ENCODE results near the gene HCFC1.
A peak's percentile ranks its signal among the peaks of the same experiment; 100 is the strongest.

The HCFC1 gene

GRCh38 chrX:153941336-153942252 is 30.0 kb downstream of the HCFC1 start:
- Histone ChIP-seq H3K27me3 (ENCODE audit: control insufficient read depth in 1 of 2, insufficient read depth in 2 of 2, low read length in 2 of 2) (peaks cover 0 to 13% of the 10 kb centered on the region in 2 donors), H3K9ac (ENCODE audit: low read length) (no peak overlapping the region), H3K4me3 (ENCODE audit: low read depth in 1 of 2, low read length in 2 of 2) (no peak overlapping the region), H3K36me3 (ENCODE audit: insufficient read depth, low read length) (no peaks in the 10 kb centered on the region), H3K9me3 (ENCODE audit: low read length) (no peaks in the 10 kb centered on the region), H3K4me1 (ENCODE audit: insufficient read depth, low read length) (no peaks in the 10 kb centered on the region), H3K27ac (ENCODE audit: low read depth, low read length) (no peak overlapping the region)

- Histone ChIP-seq H3K27me3 (ENCODE audit: control insufficient read depth in 1 of 2, insufficient read depth in 2 of 2, low read length in 2 of 2) (peaks cover 0 to 7% of the 10 kb centered on the region in 2 donors), H3K4me3 (ENCODE audit: low read depth in 1 of 2, low read length in 2 of 2) (no peak overlapping the region), H3K4me1 (ENCODE audit: insufficient read depth, low read length) (no peaks in the 10 kb centered on the region), H3K9me3 (ENCODE audit: low read length) (no peaks in the 10 kb centered on the region), H3K36me3 (ENCODE audit: insufficient read depth, low read length) (no peaks in the 10 kb centered on the region), H3K9ac (ENCODE audit: low read length) (no peak overlapping the region), H3K27ac (ENCODE audit: low read depth, low read length) (no peak overlapping the region)
Observed at GRCh38 chrX:153939573-153939972, 32.0 kb downstream of the HCFC1 start.

- H3K9me3 ChIP-seq (ENCODE audit: low read length) = no peaks in the 10 kb centered on the region
- H3K27me3 ChIP-seq (ENCODE audit: control insufficient read depth in 1 of 2, insufficient read depth in 2 of 2, low read length in 2 of 2) = no peaks in the 10 kb centered on the region
- no peaks in the 10 kb centered on the region for H3K36me3 ChIP-seq (ENCODE audit: insufficient read depth, low read length)
- H3K4me1 ChIP-seq (ENCODE audit: insufficient read depth, low read length) = peaks cover 7% of the 10 kb centered on the region
- no peak overlapping the region for H3K9ac ChIP-seq (ENCODE audit: low read length)
- H3K4me3 ChIP-seq (ENCODE audit: low read depth in 1 of 2, low read length in 2 of 2) = no peak overlapping the region
- H3K27ac ChIP-seq (ENCODE audit: low read depth, low read length) = no peak overlapping the region
Observed at GRCh38 chrX:153938226-153938786, 33.3 kb downstream of the HCFC1 start.

GRCh38 chrX:153937056-153937455 is 34.6 kb downstream of the HCFC1 start:
- Histone ChIP-seq H3K27ac (ENCODE audit: low read depth, low read length) (no peak overlapping the region), H3K36me3 (ENCODE audit: insufficient read depth, low read length) (peaks cover 3% of the 10 kb centered on the region), H3K4me3 (ENCODE audit: low read depth in 1 of 2, low read length in 2 of 2) (no peak overlapping the region), H3K4me1 (ENCODE audit: insufficient read depth, low read length) (peaks cover 7% of the 10 kb centered on the region), H3K27me3 (ENCODE audit: control insufficient read depth in 1 of 2, insufficient read depth in 2 of 2, low read length in 2 of 2) (no peaks in the 10 kb centered on the region), H3K9me3 (ENCODE audit: low read length) (no peaks in the 10 kb centered on the region), H3K9ac (ENCODE audit: low read length) (no peak overlapping the region)

- H3K4me3 ChIP-seq (ENCODE audit: low read depth in 1 of 2, low read length in 2 of 2) = no peak overlapping the region
- H3K9ac ChIP-seq (ENCODE audit: low read length) = no peak overlapping the region
- H3K4me1 ChIP-seq (ENCODE audit: insufficient read depth, low read length) = peaks cover 7% of the 10 kb centered on the region
- H3K36me3 ChIP-seq (ENCODE audit: insufficient read depth, low read length) = peaks cover 12% of the 10 kb centered on the region
- no peaks in the 10 kb centered on the region for H3K27me3 ChIP-seq (ENCODE audit: control insufficient read depth in 1 of 2, insufficient read depth in 2 of 2, low read length in 2 of 2)
- no peaks in the 10 kb centered on the region for H3K9me3 ChIP-seq (ENCODE audit: low read length)
- H3K27ac ChIP-seq (ENCODE audit: low read depth, low read length) = no peak overlapping the region
Observed at GRCh38 chrX:153935326-153935851, 36.2 kb downstream of the HCFC1 start.

DNA sequence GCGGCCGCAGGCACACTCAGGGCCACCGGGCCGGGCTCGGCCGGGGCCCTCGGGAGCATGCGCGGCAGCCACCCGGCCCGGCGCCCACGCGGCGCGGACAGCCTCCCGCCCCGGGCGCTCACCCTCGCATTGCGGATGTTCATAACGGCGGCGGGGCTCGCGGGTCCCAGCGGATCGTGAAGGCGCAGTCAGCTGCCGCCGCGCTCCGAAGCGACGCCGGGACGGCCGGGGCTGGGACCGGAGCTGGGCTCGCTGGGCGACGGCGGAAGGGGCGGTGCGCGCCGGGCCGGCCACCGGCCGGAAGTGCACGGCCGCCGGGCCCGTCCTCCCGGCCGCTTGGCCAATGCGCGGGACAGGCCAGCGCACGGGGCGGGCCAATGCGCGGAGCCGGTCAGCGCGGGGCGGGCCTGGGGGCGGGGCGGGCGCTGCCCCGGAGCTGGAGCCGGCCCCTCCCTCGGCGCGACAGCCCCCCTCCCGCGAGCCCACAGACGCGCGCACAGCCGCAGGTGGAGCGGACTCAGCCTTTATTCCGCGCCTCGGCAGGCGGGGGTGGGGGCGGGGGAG is 36.8 kb downstream of the HCFC1 start, which contains the start of gene NAA10:
Gene NAA10 (minus strand): TSS at position 276 of the 564 bp plus-strand sequence. CDS start 133 bp downstream, at position 143.
- Histone ChIP-seq H3K4me3 (ENCODE audit: low read depth in 1 of 2, low read length in 2 of 2) (peak within 1 kb of the TSS; percentile 61 to 70), H3K27ac (ENCODE audit: low read depth, low read length) (peak within 1 kb of the TSS; percentile 27), H3K9ac (ENCODE audit: low read length) (no peak within 1 kb of the TSS), H3K36me3 (ENCODE audit: insufficient read depth, low read length) (peaks cover 12% of the 10 kb centered on the region), H3K27me3 (ENCODE audit: control insufficient read depth in 1 of 2, insufficient read depth in 2 of 2, low read length in 2 of 2) (no peaks in the 10 kb centered on the region), H3K4me1 (ENCODE audit: insufficient read depth, low read length) (peaks cover 7% of the 10 kb centered on the region), H3K9me3 (ENCODE audit: low read length) (no peaks in the 10 kb centered on the region)

GRCh38 chrX:153934148-153934761 is 37.4 kb downstream of the HCFC1 start:
- Histone ChIP-seq H3K27ac (ENCODE audit: low read depth, low read length) (peak overlapping the region; percentile 27), H3K9me3 (ENCODE audit: low read length) (no peaks in the 10 kb centered on the region), H3K9ac (ENCODE audit: low read length) (no peak overlapping the region), H3K4me3 (ENCODE audit: low read depth in 1 of 2, low read length in 2 of 2) (peak overlapping the region; percentile 61 to 70), H3K36me3 (ENCODE audit: insufficient read depth, low read length) (peaks cover 12% of the 10 kb centered on the region), H3K4me1 (ENCODE audit: insufficient read depth, low read length) (peaks cover 10% of the 10 kb centered on the region), H3K27me3 (ENCODE audit: control insufficient read depth in 1 of 2, insufficient read depth in 2 of 2, low read length in 2 of 2) (no peaks in the 10 kb centered on the region)

DNA sequence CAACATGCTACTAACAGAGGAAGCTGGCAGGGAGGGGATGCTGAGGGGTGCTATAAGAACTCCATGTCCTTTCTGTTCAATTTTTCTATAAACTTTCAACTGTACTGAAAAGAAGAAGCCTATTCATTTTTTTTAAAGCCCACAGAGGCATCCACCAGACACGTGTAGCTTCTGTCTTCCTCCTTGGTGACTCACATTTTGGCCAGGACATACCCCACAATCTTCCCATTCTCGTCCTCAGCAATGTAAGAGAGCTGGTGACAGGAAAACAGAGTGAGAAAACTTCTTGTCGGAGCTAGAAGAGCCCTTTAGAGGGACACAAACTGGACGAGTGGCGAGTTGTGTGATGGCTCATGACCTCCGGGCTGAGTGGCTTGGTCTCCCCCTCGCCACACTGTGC is 37.9 kb downstream of the HCFC1 start:
- H3K27ac ChIP-seq (ENCODE audit: low read depth, low read length) = no peak overlapping the region
- no peak overlapping the region for H3K9ac ChIP-seq (ENCODE audit: low read length)

GRCh38 chrX:153932220-153932915 is 39.2 kb downstream of the HCFC1 start:
- no peak overlapping the region for H3K9ac ChIP-seq (ENCODE audit: low read length)
- no peaks in the 10 kb centered on the region for H3K9me3 ChIP-seq (ENCODE audit: low read length)
- H3K27me3 ChIP-seq (ENCODE audit: control insufficient read depth in 1 of 2, insufficient read depth in 2 of 2, low read length in 2 of 2) = no peaks in the 10 kb centered on the region
- H3K4me1 ChIP-seq (ENCODE audit: insufficient read depth, low read length) = peaks cover 15% of the 10 kb centered on the region
- H3K27ac ChIP-seq (ENCODE audit: low read depth, low read length) = no peak overlapping the region
- no peak overlapping the region for H3K4me3 ChIP-seq (ENCODE audit: low read depth in 1 of 2, low read length in 2 of 2)
- H3K36me3 ChIP-seq (ENCODE audit: insufficient read depth, low read length) = peaks cover 12% of the 10 kb centered on the region

More for the DNA sequence above, 37.9 kb downstream of the HCFC1 start:
- H3K4me1 ChIP-seq (ENCODE audit: insufficient read depth, low read length) = peaks cover 15% of the 10 kb centered on the region
- H3K9me3 ChIP-seq (ENCODE audit: low read length) = no peaks in the 10 kb centered on the region
- H3K36me3 ChIP-seq (ENCODE audit: insufficient read depth, low read length) = peaks cover 12% of the 10 kb centered on the region
- H3K4me3 ChIP-seq (ENCODE audit: low read depth in 1 of 2, low read length in 2 of 2) = peak overlapping the region; percentile 61 to 70
- H3K27me3 ChIP-seq (ENCODE audit: control insufficient read depth in 1 of 2, insufficient read depth in 2 of 2, low read length in 2 of 2) = no peaks in the 10 kb centered on the region

DNA sequence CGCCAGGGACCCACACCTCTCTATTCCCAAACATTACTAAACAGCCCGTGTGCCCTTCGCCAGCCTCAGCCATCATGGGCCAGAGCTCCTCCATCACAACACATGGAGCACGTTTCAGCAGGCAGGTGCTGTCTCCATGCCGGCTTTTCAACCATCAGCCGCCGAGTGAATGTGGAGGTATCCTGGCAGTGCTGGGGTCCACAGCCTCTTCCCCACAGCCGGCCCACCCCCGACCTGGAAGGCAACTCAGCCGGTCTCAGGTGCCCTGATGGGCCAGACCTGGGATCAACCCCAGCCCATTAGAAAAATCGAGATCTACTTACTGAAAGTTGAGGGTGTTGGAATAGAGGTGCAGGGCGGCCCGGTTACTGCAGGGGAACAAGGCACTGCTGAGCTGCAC is 39.9 kb downstream of the HCFC1 start:
- Histone ChIP-seq H3K9ac (ENCODE audit: low read length) (no peak overlapping the region), H3K27me3 (ENCODE audit: control insufficient read depth in 1 of 2, insufficient read depth in 2 of 2, low read length in 2 of 2) (peaks cover 0 to 3% of the 10 kb centered on the region in 2 donors), H3K4me3 (ENCODE audit: low read depth in 1 of 2, low read length in 2 of 2) (no peak overlapping the region), H3K4me1 (ENCODE audit: insufficient read depth, low read length) (peaks cover 18% of the 10 kb centered on the region), H3K9me3 (ENCODE audit: low read length) (no peaks in the 10 kb centered on the region), H3K36me3 (ENCODE audit: insufficient read depth, low read length) (peaks cover 12% of the 10 kb centered on the region), H3K27ac (ENCODE audit: low read depth, low read length) (no peak overlapping the region)

All from muscle layer of colon (tissue), 2 donors.